ENCODE measurements around the gene FBRS.

Gene FBRS

DNA sequence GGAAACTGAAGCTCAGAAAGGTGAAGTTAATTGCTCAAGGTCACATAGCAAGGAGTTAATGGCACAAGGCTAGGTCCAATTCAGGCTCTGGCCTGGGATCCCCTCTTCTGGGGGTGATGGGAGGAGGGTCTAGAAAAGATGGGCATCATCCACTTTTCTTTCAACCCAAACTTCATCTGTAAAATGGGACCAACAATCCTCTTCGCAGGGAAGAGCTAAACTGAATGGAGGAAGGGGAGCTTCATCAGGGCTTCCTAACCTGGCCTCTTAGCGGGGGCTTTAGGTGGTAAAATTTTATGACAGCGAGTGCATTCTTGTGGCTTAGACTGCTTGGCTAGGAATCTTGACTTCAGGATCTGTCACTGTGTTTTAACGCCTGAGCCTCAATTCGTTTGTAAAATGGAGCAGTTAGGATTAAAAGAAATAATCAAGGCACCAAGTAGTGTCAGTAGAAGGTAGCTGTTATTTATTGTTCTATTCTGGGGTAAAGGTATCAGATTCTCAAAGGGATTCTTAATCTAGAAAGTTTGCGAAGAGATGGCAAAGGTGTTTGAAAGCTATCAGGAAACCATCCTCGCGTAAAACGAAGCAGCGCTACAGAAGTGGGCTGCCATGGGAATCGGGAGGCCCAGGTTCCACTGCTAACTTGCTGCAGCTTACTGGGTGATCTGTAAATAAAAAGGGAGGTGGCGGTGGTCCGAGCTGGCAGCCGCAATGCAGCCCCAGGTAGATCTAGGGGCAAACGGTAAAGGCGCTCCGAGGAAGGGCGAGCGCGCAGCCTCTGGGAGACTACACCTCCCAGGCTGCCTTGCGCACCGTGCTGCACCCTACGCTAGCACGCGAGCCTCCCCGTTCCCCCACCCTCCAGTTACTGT, 39.3 kb downstream of the FBRS start:
- no peak for TF ChIP-seq SIN3A (IDR thresholded peaks at IDR 0.05; ENCODE audit: borderline replicate concordance, insufficient read depth, low read length)
- peak; percentile 36 for TF ChIP-seq FOXP2 (optimal IDR thresholded peaks at IDR 0.05; ENCODE audit: borderline replicate concordance, extremely low read depth, extremely low read length, insufficient read depth)
- TF ChIP-seq TAF1 (IDR thresholded peaks at IDR 0.05; ENCODE audit: borderline replicate concordance, insufficient read depth, low read length), result no peak

DNA sequence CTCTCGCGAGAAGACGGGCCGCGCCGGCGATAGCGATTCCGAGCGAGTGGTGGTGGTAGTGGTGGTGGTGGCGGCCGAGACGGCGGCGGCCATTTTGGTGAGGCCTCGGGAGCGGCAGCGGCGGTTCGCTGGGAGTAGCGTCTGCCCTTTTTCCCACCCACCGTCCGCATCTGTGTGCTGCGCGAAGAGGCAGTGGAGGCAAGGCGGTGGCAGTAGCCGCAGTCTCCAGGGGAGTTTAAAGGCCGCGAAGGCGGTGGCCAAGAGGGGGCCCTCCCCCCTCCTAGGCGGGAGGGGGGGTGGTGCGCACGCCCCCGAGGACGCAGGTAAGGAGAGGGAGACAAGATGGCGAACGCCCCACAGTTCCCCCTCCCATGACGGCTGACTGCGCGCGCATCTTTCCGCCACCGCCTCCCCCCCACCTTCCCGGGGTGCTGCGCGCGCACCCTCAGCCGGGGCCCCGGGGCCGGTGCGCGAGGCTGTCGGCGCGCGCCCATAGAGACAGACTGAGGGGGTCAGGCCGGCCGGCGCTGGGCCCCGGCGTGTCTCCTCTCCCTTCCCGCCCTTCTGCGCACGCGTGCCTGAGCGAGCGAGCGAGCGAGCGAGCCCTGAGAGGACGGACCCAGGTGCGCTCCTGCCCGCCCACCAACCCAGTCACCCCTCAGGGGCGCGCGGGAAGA, 40.0 kb downstream of the FBRS start:
- TF ChIP-seq FOXP2 (optimal IDR thresholded peaks at IDR 0.05; ENCODE audit: borderline replicate concordance, extremely low read depth, extremely low read length, insufficient read depth) (peak; percentile 24), TAF1 (IDR thresholded peaks at IDR 0.05; ENCODE audit: borderline replicate concordance, insufficient read depth, low read length) (peak; percentile 65; the same call in 1 of the 2 replicates), SIN3A (IDR thresholded peaks at IDR 0.05; ENCODE audit: borderline replicate concordance, insufficient read depth, low read length) (no peak), POLR2AphosphoS5 (IDR thresholded peaks at IDR 0.05; ENCODE audit: low read depth, low read length) (peak; percentile 67)
- TF ChIP-seq, protein P1, sequence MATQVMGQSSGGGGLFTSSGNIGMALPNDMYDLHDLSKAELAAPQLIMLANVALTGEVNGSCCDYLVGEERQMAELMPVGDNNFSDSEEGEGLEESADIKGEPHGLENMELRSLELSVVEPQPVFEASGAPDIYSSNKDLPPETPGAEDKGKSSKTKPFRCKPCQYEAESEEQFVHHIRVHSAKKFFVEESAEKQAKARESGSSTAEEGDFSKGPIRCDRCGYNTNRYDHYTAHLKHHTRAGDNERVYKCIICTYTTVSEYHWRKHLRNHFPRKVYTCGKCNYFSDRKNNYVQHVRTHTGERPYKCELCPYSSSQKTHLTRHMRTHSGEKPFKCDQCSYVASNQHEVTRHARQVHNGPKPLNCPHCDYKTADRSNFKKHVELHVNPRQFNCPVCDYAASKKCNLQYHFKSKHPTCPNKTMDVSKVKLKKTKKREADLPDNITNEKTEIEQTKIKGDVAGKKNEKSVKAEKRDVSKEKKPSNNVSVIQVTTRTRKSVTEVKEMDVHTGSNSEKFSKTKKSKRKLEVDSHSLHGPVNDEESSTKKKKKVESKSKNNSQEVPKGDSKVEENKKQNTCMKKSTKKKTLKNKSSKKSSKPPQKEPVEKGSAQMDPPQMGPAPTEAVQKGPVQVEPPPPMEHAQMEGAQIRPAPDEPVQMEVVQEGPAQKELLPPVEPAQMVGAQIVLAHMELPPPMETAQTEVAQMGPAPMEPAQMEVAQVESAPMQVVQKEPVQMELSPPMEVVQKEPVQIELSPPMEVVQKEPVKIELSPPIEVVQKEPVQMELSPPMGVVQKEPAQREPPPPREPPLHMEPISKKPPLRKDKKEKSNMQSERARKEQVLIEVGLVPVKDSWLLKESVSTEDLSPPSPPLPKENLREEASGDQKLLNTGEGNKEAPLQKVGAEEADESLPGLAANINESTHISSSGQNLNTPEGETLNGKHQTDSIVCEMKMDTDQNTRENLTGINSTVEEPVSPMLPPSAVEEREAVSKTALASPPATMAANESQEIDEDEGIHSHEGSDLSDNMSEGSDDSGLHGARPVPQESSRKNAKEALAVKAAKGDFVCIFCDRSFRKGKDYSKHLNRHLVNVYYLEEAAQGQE (IDR thresholded peaks at IDR 0.05; ENCODE audit: insufficient read depth in 1 of 2, low read depth in 2 of 2, low read length in 2 of 2), result no peak

DNA sequence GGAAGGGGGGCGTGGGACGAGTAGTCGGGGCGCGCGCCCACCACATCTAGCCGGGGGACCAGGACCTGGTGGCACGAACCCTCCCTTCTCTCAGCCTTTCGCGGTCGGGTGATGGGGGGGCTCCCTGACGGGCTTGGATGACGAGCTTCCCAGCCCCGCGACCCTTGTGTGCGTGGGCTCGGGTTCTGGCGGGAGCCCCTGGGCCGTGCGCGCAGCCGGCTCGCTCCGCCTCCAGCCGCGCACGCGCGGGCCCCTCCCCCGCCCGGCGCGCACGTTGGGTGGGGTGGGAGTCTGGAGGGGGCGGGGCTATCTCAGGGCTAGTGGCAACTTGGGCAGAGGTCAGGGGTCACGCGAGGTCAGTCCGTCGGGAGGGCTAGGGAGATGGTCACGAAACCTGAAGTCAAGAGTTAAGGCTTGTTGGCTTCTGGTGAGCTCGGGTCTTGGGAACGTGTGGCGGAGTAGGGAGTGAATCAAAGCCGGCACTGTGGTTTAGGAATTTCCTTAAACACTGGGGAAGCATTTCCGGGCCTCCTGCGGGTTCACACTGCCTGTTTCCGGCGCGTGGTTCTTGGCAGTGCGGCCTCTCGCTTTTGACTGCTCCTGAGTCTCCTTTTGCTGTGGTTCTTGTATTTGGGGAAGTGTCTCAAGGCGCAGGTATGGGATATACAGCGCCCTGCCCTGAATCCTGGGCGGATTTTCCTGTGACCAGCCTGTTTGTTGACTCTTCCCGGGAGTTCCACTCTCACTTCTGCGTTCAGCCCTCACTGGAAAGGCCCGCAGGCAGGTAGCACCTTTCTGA, 40.8 kb downstream of the FBRS start, which contains the start of gene SRCAP:
Gene SRCAP (plus strand): TSS at position 356 of the 799 bp plus-strand sequence. CDS start 1,654 bp downstream, outside the sequence.
- TF ChIP-seq POLR2AphosphoS5 (IDR thresholded peaks at IDR 0.05; ENCODE audit: low read depth, low read length), result peak; percentile 55; the same call in 1 of the 2 replicates
- peak; percentile 45; the same call in 1 of the 2 replicates for TF ChIP-seq TAF1 (IDR thresholded peaks at IDR 0.05; ENCODE audit: borderline replicate concordance, insufficient read depth, low read length)
- TF ChIP-seq FOXP2 (optimal IDR thresholded peaks at IDR 0.05; ENCODE audit: borderline replicate concordance, extremely low read depth, extremely low read length, insufficient read depth), result peak; percentile 28
- TF ChIP-seq, protein P1 (IDR thresholded peaks at IDR 0.05; ENCODE audit: insufficient read depth in 1 of 2, low read depth in 2 of 2, low read length in 2 of 2), result no peak
- peak; percentile 85; the same call in 1 of the 2 replicates for TF ChIP-seq SIN3A (IDR thresholded peaks at IDR 0.05; ENCODE audit: borderline replicate concordance, insufficient read depth, low read length)

DNA sequence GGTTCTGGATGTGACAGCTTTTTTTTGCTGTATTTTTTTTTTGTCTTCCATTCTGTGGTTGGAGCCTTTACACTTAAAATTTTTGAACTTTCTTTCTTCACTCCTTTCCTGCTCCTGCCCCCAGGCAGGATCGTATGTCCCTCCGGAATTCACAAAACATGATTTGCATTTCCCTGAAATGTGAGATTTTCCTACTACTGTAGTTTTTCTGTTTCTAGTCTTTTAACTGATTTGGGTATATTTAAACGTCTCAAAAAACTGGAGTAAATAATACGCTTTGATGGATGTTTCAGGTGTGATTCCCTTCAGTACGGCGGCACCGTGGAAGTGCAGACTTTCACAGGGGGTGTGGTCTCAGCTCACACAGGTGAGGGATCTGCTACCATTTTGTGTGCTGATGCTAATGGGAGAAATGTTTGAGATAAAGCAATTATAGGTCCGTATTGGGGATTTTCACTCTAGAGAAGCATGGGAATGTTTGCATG, 41.4 kb downstream of the FBRS start:
- TF ChIP-seq, protein P1 (IDR thresholded peaks at IDR 0.05; ENCODE audit: insufficient read depth in 1 of 2, low read depth in 2 of 2, low read length in 2 of 2), result no peak
- no peak for TF ChIP-seq SIN3A (IDR thresholded peaks at IDR 0.05; ENCODE audit: borderline replicate concordance, insufficient read depth, low read length)
- TF ChIP-seq POLR2AphosphoS5 (IDR thresholded peaks at IDR 0.05; ENCODE audit: low read depth, low read length), result no peak
- TF ChIP-seq TAF1 (IDR thresholded peaks at IDR 0.05; ENCODE audit: borderline replicate concordance, insufficient read depth, low read length), result no peak
- no peak for TF ChIP-seq FOXP2 (optimal IDR thresholded peaks at IDR 0.05; ENCODE audit: borderline replicate concordance, extremely low read depth, extremely low read length, insufficient read depth)
